Activated T-cell treated with anti-CD3 and anti-CD28 coated beads for 48 hours (primary cell): ENCODE results near the gene KPNA1.

Experiments
- DNase-seq: peaks from one replicate; pipeline ENCODE4 v3.0.0-alpha.2; 2020; ENCODE audit warnings: low read depth

KPNA1 gene

GRCh38 chr3:122415104-122415744, 99.5 kb downstream of the KPNA1 start:
- peak; percentile 28 for DNase-seq

GRCh38 chr3:122414391-122414790, 100.3 kb downstream of the KPNA1 start:
- DNase-seq: no peak

GRCh38 chr3:122410639-122411038, 104.1 kb downstream of the KPNA1 start:
- DNase-seq: no peak

GRCh38 chr3:122410111-122410510, 104.6 kb downstream of the KPNA1 start:
- no peak for DNase-seq

- no peak for DNase-seq
Measured at GRCh38 chr3:122409446-122409845, 105.3 kb downstream of the KPNA1 start.

- no peak for DNase-seq
Measured at GRCh38 chr3:122407946-122408345, 106.8 kb downstream of the KPNA1 start.

DNA sequence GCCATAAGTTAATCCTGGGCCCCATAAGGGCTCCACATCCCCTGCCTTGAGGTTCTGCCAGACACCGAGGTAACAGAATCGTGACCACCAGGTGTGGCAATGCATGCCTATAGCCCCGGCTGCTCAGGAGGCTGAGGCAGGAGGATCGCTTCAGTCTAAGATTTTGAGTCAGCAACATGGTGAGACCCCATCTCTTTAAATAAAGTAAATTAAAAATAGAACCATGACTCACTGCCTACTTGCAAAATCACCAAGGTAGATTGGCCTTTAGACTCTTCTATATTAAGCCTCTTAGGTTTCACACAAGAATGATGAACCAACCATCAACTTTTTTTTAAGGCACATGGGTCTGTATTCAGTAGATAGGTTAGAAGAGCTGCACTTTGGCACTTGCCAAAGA, 108.5 kb downstream of the KPNA1 start:
- peak; percentile 12 for DNase-seq

DNA sequence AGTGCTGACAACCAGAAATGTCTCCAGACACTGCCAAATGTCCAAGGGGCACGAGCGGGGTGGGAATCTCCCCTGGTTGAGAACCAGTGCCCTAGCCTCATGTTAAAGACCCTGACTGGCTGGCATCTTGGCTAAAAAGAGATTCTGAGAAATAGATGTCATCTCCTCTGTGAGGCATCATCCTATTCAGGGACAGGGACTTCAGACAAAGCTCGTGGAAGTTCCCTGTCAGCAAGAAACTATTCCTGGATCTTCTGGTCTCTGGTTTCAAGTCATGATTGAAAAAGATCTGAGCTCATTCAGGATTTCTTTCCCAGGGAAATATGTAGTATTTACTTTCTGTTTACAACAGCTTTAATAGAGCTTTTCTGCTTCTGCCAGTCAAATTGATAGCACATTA, 109.7 kb downstream of the KPNA1 start:
- no peak for DNase-seq

DNA sequence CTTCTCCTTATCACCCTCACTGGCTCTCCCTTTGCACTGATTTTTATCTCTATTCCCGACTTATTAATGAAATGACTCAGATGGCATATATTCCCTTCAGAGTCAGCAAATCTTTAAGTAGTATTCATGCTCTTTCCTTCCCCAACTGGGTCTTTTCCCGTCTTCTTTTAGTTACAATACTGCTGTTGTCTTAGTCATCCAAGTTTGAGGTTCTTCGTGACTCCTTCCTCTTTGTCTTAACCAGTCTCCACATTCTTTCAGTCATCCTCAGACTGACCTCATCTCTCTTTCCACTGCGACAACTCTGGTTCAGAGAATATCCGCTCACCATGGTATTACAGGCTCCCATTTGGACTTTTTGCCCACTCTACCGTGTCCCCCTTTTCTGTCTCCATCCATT, 111.2 kb downstream of the KPNA1 start:
- no peak for DNase-seq

GRCh38 chr3:122398920-122399319, 115.8 kb downstream of the KPNA1 start:
- no peak for DNase-seq

GRCh38 chr3:122397201-122397600, 117.5 kb downstream of the KPNA1 start:
- no peak for DNase-seq

DNA sequence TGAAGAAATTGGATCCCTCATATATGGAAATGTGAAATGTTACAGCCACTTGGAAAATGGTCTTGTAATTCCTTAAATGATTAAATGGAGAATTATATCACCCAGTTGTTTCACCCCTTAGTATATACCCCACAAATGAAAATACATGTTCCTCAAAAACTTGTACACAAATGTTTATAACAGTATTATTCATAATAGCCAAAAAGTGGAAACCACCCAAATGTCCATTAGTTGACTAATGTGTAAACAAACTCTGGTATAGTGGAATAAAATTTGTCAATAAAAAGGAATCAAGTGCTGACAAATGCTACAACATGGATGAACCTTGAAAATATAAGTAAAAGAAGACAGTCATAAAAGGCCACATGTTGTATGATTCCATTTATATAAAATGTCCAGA, 118.2 kb downstream of the KPNA1 start:
- no peak for DNase-seq

DNA sequence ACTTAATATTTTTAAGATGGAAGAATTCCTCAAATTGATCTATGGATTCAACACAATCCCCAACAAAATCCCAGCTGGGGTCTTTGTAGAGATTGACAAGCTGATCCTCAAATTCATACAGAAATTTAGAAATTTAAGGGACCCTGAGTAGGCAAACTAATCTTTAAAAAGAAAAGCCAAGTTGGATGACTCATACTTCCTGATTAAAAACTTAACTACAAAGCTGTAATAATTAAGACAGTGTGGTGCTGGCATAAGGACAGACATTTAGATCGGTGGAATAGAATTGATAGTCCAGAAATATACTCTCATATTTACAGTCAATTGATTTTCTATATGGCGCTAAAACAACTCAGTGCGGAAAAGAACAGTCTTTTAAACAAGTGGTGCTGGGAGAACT, 119.2 kb downstream of the KPNA1 start:
- no peak for DNase-seq

GRCh38 chr3:122394173-122394572, 120.6 kb downstream of the KPNA1 start:
- no peak for DNase-seq

- DNase-seq: no peak
Measured at GRCh38 chr3:122392868-122393844, 121.6 kb downstream of the KPNA1 start.

DNA sequence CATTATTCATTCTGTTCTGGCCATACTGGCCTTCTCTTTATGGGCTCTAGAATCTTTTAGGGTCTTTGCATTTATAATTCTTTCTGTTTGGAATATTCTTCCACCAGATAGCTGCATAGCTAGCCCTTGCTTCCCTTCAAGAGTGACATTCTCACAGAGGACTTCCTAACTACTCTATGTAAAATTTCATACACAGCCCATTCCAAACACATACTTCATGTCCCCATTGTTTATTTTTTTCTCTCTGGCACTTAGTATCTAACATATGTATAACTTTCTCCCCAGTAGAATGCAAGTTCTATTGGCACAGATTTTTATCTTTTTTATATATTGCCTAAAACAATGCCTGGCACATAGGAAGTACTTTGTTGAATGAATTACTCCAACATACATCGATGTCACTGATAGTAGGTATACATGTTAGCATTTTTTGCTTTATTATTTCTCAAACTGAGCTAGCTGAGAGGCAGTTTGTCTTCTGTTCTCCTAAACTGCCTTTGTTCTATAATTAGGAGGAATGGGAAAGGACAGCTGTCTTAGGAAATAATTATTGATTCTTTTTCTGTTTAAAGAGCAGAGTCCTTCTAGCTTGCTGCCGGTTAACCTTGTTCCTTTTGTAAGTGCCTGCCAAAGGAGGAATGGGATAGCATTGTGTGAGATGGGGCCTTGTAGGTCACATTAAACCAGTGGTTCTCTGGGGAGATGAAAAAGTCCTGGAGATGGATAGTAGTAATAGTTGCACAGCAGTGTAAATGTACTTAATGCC, 122.9 kb downstream of the KPNA1 start:
- DNase-seq: no peak

- DNase-seq: no peak
Measured at GRCh38 chr3:122390665-122391064, 124.1 kb downstream of the KPNA1 start.

GRCh38 chr3:122389892-122390291, 124.8 kb downstream of the KPNA1 start:
- DNase-seq: no peak

- no peak for DNase-seq
Measured at GRCh38 chr3:122389197-122389596, 125.5 kb downstream of the KPNA1 start.

DNA sequence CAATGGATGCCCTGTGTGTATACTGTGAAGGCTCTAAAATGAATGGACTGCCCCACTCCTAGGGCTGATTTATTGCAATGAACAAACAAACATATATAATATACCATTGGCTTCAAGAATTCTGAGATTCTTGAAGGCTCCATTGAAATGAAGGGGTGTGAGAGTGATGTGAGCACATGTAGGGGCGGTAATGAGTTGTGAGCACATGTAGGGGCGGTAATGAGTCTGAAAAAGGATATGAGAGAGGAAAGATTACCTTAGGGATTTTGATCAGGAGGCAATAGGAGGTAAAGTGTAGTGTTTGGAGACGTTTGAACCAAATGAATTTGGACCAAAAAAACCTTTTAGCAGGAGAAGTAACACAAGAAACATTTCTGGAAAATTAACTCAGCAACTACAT, 127.0 kb downstream of the KPNA1 start:
- DNase-seq: no peak

DNA sequence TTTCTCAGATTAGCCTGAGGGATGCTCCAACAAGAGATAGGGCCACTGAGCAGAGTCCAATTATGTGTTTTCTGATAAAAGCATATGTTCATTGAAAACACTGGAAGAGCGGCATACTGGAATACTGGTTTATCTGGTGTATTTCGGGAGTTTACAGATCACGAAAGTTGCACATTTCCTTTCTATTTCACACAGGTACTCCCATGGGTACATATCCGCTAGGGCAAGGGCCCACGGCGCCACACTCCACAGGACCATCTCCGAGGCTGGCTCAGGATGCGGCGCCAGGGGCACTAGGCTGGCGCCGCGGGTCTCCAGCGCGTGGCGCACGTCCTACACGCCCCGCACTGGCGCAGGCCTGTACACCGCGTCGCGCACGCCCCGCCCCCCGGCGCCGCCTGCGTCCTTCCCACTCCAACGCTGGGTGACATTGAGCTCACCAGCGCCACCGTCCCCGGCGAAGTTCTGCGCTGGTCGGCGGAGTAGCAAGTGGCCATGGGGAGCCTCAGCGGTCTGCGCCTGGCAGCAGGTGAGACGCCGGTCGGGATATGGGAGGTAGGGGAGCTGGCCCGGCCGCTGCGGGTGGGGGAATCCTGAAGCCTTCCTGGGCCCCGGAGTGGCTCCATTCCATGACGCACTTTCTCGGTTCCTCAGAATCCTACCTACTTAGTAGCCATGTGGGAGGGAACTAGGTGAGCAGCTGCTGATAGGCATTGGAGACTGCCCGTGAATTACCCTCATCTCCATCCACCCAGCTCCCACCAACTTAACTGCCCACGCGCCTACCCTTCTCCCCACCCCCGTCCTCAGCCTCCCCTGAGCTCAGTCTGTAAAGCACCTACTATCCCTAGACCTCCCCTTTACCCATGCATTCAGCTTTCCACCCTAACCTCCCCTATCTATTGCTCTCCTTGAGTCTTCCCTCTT, 130.7 kb downstream of the KPNA1 start, which contains the start of gene FAM162A:
Gene FAM162A (plus strand): TSS at position 412 of the 927 bp plus-strand sequence. CDS start 84 bp downstream, at position 496.
- peak; percentile 94 for DNase-seq
